ENCODE data around the gene FCN2.

- TF ChIP-seq, protein P1, sequence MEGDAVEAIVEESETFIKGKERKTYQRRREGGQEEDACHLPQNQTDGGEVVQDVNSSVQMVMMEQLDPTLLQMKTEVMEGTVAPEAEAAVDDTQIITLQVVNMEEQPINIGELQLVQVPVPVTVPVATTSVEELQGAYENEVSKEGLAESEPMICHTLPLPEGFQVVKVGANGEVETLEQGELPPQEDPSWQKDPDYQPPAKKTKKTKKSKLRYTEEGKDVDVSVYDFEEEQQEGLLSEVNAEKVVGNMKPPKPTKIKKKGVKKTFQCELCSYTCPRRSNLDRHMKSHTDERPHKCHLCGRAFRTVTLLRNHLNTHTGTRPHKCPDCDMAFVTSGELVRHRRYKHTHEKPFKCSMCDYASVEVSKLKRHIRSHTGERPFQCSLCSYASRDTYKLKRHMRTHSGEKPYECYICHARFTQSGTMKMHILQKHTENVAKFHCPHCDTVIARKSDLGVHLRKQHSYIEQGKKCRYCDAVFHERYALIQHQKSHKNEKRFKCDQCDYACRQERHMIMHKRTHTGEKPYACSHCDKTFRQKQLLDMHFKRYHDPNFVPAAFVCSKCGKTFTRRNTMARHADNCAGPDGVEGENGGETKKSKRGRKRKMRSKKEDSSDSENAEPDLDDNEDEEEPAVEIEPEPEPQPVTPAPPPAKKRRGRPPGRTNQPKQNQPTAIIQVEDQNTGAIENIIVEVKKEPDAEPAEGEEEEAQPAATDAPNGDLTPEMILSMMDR (IDR thresholded peaks at IDR 0.05; ENCODE audit: low read length), result no peak
- TF ChIP-seq EZH2phosphoT487 (IDR thresholded peaks at IDR 0.05; ENCODE audit: low read length) (no peak), EZH2 (optimal IDR thresholded peaks at IDR 0.05; ENCODE audit: low read depth, low read length) (no peak)
Observed at GRCh38 chr9:134882204-134882785, 1.7 kb downstream of the FCN2 start.

All from MM.1S (cell line).